C4-2B (cell line): Measurements from ENCODE around the gene CHRM1.

ENCODE experiments used
- CTCF ChIP-seq: fragments of 450-650 bp; conservative IDR thresholded peaks from 2 replicates; pipeline ENCODE4 v1.5.1; 2017; ENCODE audit warnings: mild to moderate bottlenecking
- ZFX ChIP-seq: fragments of 450-650 bp; IDR thresholded peaks from 2 replicates; pipeline ENCODE4 v1.6.1; 2017

DNA sequence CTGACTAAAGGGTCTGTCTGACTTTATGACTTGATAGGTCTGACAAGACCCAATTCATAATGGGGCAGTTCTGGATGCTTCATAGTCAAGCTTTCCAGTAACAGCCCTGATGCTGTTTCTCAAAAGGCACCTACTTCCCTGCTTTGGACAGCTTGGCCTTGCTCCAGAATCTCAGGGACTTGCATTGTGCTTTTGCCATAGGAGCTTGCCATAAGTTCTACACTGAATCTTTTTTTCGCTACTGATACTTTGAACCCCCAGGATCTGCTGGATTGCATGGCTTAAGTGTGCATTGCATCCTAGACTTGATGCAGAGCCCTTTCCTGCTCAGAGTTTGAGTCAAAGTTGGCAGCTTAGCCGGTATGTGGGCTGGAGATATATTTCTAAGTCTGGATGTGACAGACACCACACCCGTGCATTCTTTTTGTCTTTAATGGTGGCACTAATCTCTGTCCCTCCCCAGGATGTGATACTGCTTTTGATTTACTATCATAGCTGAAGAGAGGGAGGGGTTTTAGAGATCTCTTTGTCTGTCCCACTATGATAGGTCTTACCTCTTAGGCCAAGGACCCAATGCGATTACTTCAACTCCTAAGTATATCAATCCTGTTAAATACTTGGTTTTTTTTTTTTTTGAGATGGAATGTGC, 57.4 kb downstream of the CHRM1 start:
- TF ChIP-seq CTCF (no peak), ZFX (no peak)
